D721Med (cell line): ENCODE measurements around the gene IL12A.

ENCODE experiments used
- DNase-seq: peaks from one replicate; pipeline ENCODE4 v3.0.0; 2011; ENCODE audit warnings: low spot score; ENCODE audit not compliant: insufficient read length
- FAIRE-seq: peaks from 2 replicates; lab custom pipeline; 2011; peaks lifted over from hg19 to GRCh38; lab: Jason Lieb, UNC
- TF ChIP-seq, protein P1 (sequence below): IDR thresholded peaks from 2 replicates; pipeline ENCODE4 v1.5.1; 2012; ENCODE audit warnings: mild to moderate bottlenecking, control low read depth; ENCODE audit not compliant: insufficient read depth; ENCODE audit errors: missing control alignments

Gene IL12A

DNA sequence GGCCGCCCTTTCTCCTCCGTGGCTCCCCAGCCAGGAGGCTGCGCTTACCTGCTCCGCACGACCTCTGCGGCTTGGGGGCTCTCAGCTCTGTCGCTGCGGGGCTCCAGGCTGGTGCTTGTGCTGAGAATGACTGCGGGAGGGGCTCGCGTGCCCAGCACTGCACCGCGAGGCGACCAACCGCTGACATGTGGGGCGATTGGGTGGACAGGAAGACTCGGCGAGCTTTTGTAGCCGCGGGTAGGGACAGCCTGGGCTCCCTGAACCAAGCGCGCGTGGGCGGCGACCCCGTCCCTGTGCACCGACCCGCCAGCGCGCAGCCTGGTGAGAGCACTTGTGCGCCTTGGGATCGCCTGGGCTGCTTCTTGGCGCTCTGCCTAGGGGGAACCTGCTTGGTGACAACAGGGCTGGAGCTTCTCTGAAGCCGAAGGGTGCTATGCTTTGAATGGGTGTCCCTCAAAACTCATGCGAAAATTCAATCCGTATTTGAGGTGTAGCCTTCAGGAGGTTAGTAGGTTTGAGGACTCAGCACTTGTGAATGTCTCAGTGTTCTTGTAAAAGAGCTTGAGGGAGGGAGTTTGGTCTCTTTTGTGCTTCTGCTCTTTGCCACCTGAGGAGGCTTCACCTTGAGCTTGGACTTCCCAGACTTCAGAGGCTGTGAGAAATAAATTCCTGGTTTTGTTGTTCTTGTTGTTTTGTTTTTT is 50.4 kb downstream of the IL12A start:
- DNase-seq (no peak), FAIRE-seq (no peak)
- TF ChIP-seq, protein P1, sequence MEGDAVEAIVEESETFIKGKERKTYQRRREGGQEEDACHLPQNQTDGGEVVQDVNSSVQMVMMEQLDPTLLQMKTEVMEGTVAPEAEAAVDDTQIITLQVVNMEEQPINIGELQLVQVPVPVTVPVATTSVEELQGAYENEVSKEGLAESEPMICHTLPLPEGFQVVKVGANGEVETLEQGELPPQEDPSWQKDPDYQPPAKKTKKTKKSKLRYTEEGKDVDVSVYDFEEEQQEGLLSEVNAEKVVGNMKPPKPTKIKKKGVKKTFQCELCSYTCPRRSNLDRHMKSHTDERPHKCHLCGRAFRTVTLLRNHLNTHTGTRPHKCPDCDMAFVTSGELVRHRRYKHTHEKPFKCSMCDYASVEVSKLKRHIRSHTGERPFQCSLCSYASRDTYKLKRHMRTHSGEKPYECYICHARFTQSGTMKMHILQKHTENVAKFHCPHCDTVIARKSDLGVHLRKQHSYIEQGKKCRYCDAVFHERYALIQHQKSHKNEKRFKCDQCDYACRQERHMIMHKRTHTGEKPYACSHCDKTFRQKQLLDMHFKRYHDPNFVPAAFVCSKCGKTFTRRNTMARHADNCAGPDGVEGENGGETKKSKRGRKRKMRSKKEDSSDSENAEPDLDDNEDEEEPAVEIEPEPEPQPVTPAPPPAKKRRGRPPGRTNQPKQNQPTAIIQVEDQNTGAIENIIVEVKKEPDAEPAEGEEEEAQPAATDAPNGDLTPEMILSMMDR = no peak

DNA sequence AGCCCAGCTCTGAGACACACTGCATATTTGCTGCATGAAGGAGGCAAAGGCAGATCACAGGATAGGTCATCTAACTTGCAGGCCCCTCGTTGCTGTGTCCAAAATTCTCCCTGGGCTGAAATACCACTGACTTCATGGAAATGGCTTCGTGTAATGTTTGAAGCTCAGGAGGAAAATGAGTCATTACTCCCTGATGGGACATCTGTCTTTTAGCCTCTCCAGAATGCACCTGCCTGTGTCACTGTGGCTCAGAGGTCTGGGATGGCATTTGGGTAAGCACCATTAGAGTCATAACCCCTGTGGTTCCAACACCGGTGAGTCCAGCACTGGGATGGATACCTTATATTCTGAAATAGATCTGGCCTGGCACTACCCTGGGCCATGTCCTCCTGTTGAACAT is 51.5 kb downstream of the IL12A start:
- FAIRE-seq = no peak
- TF ChIP-seq, protein P1 = no peak
- no peak for DNase-seq

DNA sequence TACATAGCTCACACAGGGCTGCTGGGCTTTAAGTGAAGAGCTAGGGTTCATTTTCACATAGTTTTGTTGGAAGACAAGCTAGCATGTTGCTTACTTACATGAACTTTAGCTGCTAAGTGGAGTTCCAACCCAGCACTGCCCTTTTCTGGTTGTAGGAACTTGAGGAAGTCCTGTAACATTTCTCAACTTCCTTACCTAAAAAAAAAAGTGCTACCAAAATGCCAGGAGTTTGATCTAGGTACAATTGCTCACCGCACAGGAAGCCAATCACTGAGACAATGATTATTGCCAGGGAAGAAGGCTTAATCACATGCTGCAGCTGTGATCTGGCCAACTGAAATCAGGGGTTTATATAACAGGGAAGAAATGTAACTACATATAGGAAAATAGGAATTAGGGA is 52.8 kb downstream of the IL12A start:
- TF ChIP-seq, protein P1 = no peak
- DNase-seq (no peak), FAIRE-seq (no peak)

DNA sequence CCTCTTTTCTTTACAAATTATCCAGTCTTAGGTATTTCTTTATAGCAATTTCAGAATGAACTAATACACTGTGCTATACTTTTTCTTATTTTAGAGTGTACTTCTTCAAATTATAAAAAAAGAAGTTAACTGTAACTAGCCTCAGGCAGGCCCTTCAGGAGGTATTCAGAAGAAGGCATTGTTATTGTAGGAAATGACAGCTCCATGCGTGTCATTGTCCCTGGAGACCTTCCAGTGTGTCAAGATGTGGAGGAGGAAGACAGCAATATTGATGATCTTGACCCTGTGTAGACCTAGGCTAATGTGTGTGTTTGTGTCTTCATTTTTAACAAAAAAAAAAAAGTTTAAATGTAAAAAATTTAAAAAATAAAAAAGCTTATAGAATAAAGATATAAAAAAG is 55.5 kb downstream of the IL12A start:
- TF ChIP-seq, protein P1 = no peak
- FAIRE-seq (no peak), DNase-seq (no peak)
